Mammary epithelial cell (primary cell): ENCODE measurements around the gene CFAP53.

ENCODE experiments used
- EZH2 ChIP-seq: IDR thresholded peaks from 2 replicates; pipeline ENCODE4 v1.6.1; 2012; ENCODE audit warnings: low read length, inconsistent platforms, borderline replicate concordance
- TF ChIP-seq, protein P1 (sequence below), 2 donors: IDR thresholded peaks in 1 of 2; conservative IDR thresholded peaks in 1 of 2; 2 replicates each; pipeline ENCODE4 v1.5.1; 2011 to 2012; ENCODE audit warnings: inconsistent platforms in 2 of 2, low read length in 2 of 2, mild to moderate bottlenecking in 2 of 2, control low read depth in 1 of 2, low read depth in 1 of 2; ENCODE audit not compliant: insufficient read depth in 1 of 2; ENCODE audit errors: extremely low read depth in 1 of 2

DNA sequence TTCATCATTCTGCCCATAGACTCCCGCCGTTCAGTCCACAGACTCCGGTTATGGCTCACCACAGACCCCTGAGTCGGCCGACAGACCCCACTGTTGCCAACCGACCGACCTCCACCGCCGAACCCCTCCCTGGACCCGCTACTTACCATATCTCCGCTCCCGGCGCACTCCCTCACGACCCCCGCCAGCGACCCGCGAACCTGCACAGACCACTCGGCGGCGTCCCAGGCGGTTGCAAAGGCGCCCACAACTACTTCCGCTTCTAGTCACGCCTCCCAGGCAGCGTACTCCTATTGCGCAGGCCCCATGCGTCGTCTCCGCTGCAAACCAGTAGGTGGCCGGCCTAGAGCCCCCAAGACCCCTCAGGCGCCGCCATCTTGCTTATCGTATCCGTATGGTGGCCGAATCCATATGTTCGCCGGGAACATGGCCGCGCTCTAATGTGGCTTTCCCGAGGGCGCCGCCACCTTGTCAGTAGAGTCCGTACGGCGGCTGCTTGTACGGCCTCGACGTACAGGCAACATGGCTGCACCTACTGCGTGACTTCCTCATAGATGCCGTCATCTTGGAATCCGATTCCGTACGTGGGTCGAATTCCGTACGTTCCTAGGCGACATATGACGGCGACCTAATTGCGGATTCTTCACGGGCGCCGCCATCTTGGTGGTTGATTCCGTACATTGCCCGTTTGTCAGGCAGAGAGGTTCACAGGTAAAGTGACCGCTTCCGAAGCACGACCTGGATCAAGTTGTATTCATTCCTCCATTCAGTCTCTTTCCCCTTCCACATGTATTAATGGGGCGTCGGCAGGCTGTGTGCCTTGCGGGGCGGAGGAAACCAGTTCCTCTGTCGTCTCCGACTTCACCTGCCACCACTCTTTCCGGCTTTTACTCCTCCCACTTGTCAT, 21.4 kb upstream of the CFAP53 start, which contains the start of gene CXXC1:
- TF ChIP-seq, protein P1, sequence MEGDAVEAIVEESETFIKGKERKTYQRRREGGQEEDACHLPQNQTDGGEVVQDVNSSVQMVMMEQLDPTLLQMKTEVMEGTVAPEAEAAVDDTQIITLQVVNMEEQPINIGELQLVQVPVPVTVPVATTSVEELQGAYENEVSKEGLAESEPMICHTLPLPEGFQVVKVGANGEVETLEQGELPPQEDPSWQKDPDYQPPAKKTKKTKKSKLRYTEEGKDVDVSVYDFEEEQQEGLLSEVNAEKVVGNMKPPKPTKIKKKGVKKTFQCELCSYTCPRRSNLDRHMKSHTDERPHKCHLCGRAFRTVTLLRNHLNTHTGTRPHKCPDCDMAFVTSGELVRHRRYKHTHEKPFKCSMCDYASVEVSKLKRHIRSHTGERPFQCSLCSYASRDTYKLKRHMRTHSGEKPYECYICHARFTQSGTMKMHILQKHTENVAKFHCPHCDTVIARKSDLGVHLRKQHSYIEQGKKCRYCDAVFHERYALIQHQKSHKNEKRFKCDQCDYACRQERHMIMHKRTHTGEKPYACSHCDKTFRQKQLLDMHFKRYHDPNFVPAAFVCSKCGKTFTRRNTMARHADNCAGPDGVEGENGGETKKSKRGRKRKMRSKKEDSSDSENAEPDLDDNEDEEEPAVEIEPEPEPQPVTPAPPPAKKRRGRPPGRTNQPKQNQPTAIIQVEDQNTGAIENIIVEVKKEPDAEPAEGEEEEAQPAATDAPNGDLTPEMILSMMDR (conservative IDR thresholded peaks at IDR 0.05 in 1 of 2, IDR thresholded peaks at IDR 0.05 in 1 of 2; ENCODE audit: extremely low read depth in 1 of 2, insufficient read depth in 1 of 2, low read depth in 1 of 2, low read length in 2 of 2), result peak; percentile 39 to 51
- no peak for TF ChIP-seq EZH2
